Epidermal melanocyte (primary cell): ENCODE results near the gene LARP1.
"Not testable (repeated sequence)": the region's sequence is repeated elsewhere in the genome, so short reads cannot be mapped to it uniquely, and the experiment has no call there.

Experiments
- DNase-seq: peaks from one replicate; pipeline ENCODE4 v3.0.0; 2011; ENCODE audit warnings: low spot score; ENCODE audit not compliant: insufficient read length

The LARP1 gene

DNA sequence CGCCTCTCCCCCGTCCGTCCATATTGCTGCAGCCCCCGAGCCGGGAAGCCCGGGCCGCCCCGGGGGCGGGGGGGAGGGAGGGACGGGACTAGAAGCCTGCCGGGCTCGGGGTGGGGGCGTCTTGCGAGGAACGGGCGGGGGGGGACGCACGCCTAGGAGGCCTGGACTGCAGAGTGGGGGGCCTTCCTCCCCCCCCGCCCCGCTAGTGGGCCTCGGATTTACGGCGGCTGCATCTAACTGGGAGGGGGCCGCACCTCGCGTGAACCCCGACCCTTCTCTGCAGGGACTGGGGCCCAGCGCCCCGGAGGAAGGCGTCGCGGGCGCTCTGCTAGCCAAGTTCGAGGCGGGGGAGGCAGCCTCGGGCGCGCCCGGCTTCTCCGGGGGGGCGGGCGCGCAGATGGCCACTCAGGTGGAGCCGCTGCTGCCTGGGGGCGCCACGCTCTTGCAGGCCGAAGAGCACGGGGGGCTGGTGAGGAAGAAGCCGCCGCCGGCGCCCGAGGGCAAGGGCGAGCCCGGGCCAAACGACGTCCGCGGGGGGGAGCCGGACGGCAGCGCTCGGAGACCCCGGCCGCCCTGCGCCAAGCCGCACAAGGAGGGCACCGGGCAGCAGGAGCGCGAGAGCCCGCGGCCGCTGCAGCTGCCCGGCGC, at the start of gene LARP1:
TSS of gene LARP1 (plus strand) at position 17 of the 648 bp plus-strand sequence. CDS start at position 398, 381 bp downstream.
- DNase-seq, result no peak

DNA sequence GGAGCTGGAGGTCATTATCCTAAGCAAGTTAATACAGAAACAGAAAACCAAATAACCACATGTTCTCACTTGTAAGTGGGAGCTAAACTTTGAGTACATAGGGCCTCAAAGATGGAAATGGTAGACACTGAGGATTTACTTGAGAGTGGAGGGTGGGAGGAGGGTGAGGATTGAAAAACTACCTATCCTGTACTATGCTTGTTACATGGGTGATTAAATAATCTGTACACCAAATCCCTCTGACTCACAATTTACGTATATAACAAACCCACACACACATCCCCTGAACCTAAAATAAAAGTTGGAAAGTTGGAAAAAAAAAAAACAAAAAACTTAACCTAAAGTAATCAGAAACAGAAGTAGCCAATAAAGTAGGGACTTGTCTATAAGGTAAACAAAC, 48.8 kb upstream of the LARP1 start:
- DNase-seq, result no peak

- no peak for DNase-seq
Measured at GRCh38 chr5:154707641-154708040, 47.5 kb upstream of the LARP1 start.

DNA sequence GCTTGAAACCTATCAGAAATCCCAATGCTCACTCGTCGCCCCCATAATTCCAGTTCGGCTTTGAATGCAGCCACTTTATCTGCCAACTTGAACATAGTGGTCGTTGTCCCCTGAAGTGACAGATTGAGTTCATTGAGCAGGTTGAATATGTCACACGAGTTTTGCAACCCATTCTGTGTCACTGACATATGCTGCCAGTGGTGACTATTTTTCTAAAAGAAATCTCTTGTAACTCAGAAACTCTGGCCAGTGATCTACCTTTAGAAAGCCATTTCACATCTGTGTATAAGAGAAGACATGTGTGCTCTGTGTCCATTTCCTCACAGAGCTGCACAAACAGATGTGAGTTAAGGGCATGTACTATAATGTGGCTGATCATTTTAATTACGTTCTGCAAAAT, 47.0 kb upstream of the LARP1 start:
- no peak for DNase-seq

DNA sequence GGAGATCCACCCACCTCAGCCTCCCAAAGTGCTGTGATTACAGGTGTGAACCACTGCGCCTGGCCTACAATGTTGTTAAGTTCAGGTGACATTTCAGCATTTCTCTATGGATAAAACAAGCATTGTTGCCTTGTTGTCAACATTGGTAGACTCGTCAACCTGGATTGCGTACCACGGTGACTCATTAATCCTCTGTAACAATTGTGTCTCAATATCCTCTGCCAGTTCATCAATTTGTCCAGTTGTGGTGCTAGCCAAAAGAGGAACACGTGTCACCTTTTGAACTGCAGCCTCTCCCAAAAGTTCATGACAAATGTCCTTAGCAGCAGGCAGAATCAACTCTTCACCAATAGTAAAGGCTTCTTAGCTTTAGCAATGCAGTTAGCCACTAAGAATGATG, 46.3 kb upstream of the LARP1 start:
- DNase-seq, result no peak

- no peak for DNase-seq
Measured at GRCh38 chr5:154709368-154710305, 45.5 kb upstream of the LARP1 start.

GRCh38 chr5:154712518-154713437, 42.4 kb upstream of the LARP1 start:
- no peak for DNase-seq

DNA sequence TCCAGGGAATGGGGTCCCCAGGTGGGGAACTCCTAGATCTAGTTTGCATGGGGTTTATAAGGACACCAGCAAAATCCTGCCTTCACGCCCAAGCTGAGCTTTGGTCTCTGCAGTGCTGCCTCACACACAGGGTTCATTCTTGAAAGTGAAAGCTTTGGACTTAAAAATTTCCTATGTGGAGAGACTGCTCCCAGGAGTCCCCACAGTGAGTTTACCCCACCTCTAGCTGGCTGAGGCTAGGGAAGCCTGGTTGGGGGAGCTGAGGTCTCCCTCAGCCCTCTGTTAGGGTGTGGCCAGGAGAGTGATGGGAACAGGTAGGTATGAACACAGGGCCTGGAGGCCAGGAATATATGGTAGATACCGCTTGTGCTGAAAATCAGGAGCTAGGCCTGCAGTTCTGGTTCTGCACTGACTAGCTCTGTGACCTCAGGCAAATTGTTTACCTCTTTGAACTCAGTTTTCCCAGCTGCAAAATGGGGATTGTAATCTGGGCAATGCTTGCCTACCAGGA, 41.5 kb upstream of the LARP1 start:
- no peak for DNase-seq

- no peak for DNase-seq
Measured at GRCh38 chr5:154714266-154714986, 40.8 kb upstream of the LARP1 start.

DNA sequence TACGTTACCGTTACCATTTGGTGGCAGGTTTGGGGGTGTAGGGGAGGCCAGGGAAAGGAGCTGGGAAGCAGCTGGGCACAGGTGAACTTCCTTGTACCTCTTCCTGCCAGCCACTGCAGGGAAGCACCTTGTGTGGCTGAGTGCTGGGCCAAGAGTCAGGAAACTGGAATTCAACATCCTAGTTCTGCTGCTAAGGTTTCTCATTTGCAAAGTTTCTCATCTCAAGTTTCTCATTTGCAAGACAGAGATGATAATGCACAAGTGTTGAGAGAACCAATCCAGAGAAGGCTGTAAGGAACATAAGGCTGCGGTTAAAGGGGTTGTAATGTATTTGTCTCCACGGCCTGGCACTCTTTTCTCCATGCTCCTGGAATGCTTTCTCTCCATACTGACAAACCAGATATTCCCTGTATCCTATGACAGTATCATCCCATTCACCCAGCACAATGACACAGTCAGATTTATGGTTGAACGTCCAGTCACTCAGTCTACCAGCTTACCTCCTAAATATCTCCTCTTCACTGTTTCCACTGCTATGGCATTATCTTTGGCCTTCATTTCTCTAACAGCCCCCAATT, 33.6 kb upstream of the LARP1 start:
- DNase-seq, result no peak

- DNase-seq, result no peak
Measured at GRCh38 chr5:154722097-154722496, 33.1 kb upstream of the LARP1 start.

DNA sequence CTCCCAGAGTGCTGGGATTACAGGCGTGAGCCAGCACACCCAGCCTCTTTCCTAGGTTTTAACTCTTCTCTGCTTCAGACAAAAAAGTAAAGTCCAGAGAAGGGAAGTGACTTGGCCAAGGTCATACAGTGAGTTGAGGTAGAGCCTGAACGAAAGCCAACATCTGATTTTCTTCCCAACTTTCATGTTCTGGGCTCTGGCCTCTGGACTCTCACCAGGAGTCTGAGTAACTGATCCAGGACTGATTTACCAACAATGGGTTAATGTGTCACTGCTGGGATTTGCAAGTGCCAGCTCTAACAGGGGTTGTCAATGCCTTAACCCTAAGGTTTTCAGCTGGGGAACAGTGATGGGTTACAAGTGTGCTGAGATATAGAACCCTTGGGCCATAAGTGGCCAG, 32.2 kb upstream of the LARP1 start:
- no peak for DNase-seq

DNA sequence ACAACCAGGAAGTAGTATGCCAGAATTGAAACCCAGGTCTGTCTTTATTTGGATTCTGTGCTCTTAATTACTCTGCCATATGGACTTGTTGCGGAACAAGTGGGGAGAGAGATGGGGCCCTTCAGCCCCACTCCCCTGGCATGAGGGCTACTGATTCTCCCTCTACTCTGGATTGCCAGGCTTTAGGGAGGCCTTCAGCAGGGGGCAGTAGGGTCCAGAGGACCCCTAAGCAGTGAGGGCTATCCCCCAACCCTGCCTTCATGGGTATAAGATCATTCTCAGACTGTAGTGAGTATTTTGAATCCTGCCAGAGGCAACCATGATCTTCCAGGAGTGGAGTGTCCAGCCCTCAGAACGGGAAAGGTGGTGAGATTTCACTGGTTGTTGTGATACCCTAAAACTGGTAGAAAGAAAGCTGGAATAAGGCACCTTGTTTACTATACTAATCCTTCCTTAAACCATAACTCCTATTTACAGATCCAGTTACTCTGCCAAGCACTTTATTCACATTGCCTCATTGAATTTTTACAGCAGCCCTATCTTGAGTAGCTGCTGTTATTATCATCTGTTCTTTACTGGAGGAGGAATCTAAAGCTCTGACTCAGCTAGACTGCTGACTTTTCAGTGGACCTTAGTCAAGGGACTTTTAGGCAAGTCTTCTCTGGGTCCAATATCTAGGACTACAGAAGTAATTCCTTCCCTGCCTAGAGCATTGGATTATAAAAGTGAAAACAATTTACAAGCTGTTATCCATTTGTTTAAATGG, 31.3 kb upstream of the LARP1 start:
- DNase-seq, result no peak

DNA sequence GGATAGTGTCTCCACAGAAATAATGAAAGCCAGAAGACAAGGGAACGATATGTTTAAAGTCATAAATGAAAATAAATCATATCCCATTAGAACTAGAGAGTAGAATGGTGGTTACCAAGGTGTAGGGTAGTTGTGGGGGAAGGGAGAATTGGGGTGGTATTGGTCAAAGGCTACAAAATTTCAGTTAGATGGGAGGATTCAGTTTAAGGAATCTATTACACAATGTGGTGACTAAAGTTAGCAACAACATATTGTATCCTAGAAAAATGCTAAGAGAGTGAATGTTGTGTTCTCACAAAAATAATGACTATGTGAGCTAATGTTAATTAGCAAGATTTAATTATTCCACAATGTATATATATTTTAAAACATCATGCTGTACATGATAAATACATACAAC, 27.8 kb upstream of the LARP1 start:
- DNase-seq, result no peak

- no peak for DNase-seq
Measured at GRCh38 chr5:154728939-154729588, 26.1 kb upstream of the LARP1 start.

- no peak for DNase-seq
Measured at GRCh38 chr5:154729613-154730012, 25.6 kb upstream of the LARP1 start.

GRCh38 chr5:154730761-154731160, 24.4 kb upstream of the LARP1 start:
- not testable (repeated sequence) for DNase-seq

DNA sequence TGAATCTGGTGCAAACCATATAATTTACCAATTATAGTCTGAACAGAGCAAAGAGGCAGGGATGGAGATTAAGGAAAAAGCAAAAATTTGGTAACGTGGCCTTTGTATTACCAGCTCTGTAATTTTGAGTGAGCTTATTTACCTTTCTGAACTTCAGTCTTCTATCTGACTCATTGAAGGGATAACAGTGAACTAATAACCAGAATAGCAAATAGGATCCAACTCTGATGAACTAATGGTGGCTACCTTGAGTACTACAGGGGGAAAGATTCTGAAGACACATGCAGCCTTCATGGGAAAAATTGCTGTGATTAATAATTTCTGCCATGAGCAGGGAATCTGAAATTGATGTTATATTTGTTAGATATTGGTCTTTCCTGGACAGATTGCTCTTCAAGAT, 23.0 kb upstream of the LARP1 start:
- DNase-seq, result no peak
